ENCODE data around the gene ZNG1A.
A peak's percentile ranks its signal among the peaks of the same experiment; 100 is the strongest.
"Not testable (repeated sequence)": the region's sequence is repeated elsewhere in the genome, so short reads cannot be mapped to it uniquely, and the experiment has no call there.

The ZNG1A gene

GRCh38 chr9:178970-179383 is at the start of gene ZNG1A:
ZNG1A (minus strand) TSS chr9:179056; CDS start chr9:178969, 87 bp downstream.
- not testable (repeated sequence) for DNase-seq (ENCODE audit: low spot score)

GRCh38 chr9:227860-228259 is 49.0 kb upstream of the ZNG1A start:
- DNase-seq (ENCODE audit: low spot score): no peak

GRCh38 chr9:224582-225520 is 46.0 kb upstream of the ZNG1A start:
- DNase-seq (ENCODE audit: low spot score): peak; percentile 63

- no peak for DNase-seq (ENCODE audit: low spot score)
Observed at GRCh38 chr9:224026-224425, 45.2 kb upstream of the ZNG1A start.

GRCh38 chr9:223152-223551 is 44.3 kb upstream of the ZNG1A start:
- no peak for DNase-seq (ENCODE audit: low spot score)

- DNase-seq (ENCODE audit: low spot score): no peak
Observed at GRCh38 chr9:221989-222776, 43.3 kb upstream of the ZNG1A start.

- no peak for DNase-seq (ENCODE audit: low spot score)
Observed at GRCh38 chr9:219670-220365, 41.0 kb upstream of the ZNG1A start.

GRCh38 chr9:219036-219435 is 40.2 kb upstream of the ZNG1A start:
- DNase-seq (ENCODE audit: low spot score): not testable (repeated sequence)

GRCh38 chr9:217950-218349 is 39.1 kb upstream of the ZNG1A start:
- no peak for DNase-seq (ENCODE audit: low spot score)

- DNase-seq (ENCODE audit: low spot score): peak; percentile 37
Observed at GRCh38 chr9:216866-217265, 38.0 kb upstream of the ZNG1A start.

GRCh38 chr9:215631-216155 is 36.8 kb upstream of the ZNG1A start:
- DNase-seq (ENCODE audit: low spot score): no peak

GRCh38 chr9:214648-215493 is 36.0 kb upstream of the ZNG1A start, which contains the start of gene DOCK8:
DOCK8 (plus strand) TSS chr9:214865; CDS start chr9:214977, 112 bp downstream.
- peak; percentile 84 for DNase-seq (ENCODE audit: low spot score)

GRCh38 chr9:214351-214647 is 35.4 kb upstream of the ZNG1A start:
- DNase-seq (ENCODE audit: low spot score): no peak

GRCh38 chr9:213901-214300 is 35.0 kb upstream of the ZNG1A start:
- DNase-seq (ENCODE audit: low spot score): not testable (repeated sequence)

GRCh38 chr9:212297-212696 is 33.4 kb upstream of the ZNG1A start:
- DNase-seq (ENCODE audit: low spot score): no peak

GRCh38 chr9:211557-211956 is 32.7 kb upstream of the ZNG1A start:
- no peak for DNase-seq (ENCODE audit: low spot score)

- no peak for DNase-seq (ENCODE audit: low spot score)
Observed at GRCh38 chr9:211036-211435, 32.2 kb upstream of the ZNG1A start.

- DNase-seq (ENCODE audit: low spot score): no peak
Observed at GRCh38 chr9:209143-209758, 30.4 kb upstream of the ZNG1A start.

GRCh38 chr9:206481-206880 is 27.6 kb upstream of the ZNG1A start:
- no peak for DNase-seq (ENCODE audit: low spot score)

- not testable (repeated sequence) for DNase-seq (ENCODE audit: low spot score)
Observed at GRCh38 chr9:199601-200000, 20.7 kb upstream of the ZNG1A start.
